ENCODE measurements around the gene XYLT1.
"Not testable (repeated sequence)": the region's sequence is repeated elsewhere in the genome, so short reads cannot be mapped to it uniquely, and the experiment has no call there.

Gene XYLT1

GRCh38 chr16:17510567-17510966 is 39.8 kb upstream of the XYLT1 start:
- no peaks in the 10 kb centered on the region for H3K36me3 ChIP-seq (ENCODE audit: control insufficient read depth in 1 of 2, insufficient read depth in 2 of 2, low read depth in 1 of 2, low read length in 2 of 2)
- H3K14ac ChIP-seq (ENCODE audit: low read length in 2 of 2): no peak overlapping the region
- no peak overlapping the region for H3K4ac ChIP-seq (ENCODE audit: low read depth in 1 of 2, low read length in 2 of 2)
- DNase-seq: no peak
- no peak overlapping the region for H2BK5ac ChIP-seq (ENCODE audit: low read depth, low read length, poor library complexity, severe bottlenecking)
- H2AK5ac ChIP-seq (ENCODE audit: low read length, severe bottlenecking): no peak overlapping the region
- peak overlapping the region; percentile 8 for H3K9ac ChIP-seq (ENCODE audit: low read length)
- 83% methylated on average over 3 of the region's 3 CpGs for WGBS
- H3K27me3 ChIP-seq (ENCODE audit: control insufficient read depth in 1 of 2, insufficient read depth in 1 of 2, low read length in 2 of 2): no peaks in the 10 kb centered on the region
- H4K91ac ChIP-seq (ENCODE audit: low read length): no peak overlapping the region
- H3K27ac ChIP-seq (ENCODE audit: low read length, poor library complexity, severe bottlenecking): no peak overlapping the region
- no peaks in the 10 kb centered on the region for H3K4me1 ChIP-seq (ENCODE audit: control insufficient read depth, insufficient read depth, low read depth, low read length)
- H2AFZ ChIP-seq (ENCODE audit: low read depth, low read length): no peak overlapping the region
- H3K23ac ChIP-seq (ENCODE audit: low read length in 2 of 2): no peak overlapping the region
- H3K4me3 ChIP-seq (ENCODE audit: insufficient read depth in 1 of 2, low read depth in 1 of 2, low read length in 2 of 2): no peak overlapping the region
- H2BK15ac ChIP-seq (ENCODE audit: low read depth, poor library complexity, severe bottlenecking): no peak overlapping the region
- no peak overlapping the region for H3K4me2 ChIP-seq (ENCODE audit: low read length, poor library complexity, severe bottlenecking)
- peaks cover 10% of the 10 kb centered on the region for H3K9me3 ChIP-seq (ENCODE audit: control insufficient read depth, low read length)
- H2BK12ac ChIP-seq (ENCODE audit: low read length in 2 of 2): no peak overlapping the region
- no peak overlapping the region for H4K8ac ChIP-seq (ENCODE audit: low read length)
- H2BK120ac ChIP-seq (ENCODE audit: low read depth, low read length): no peak overlapping the region
- H3K18ac ChIP-seq (ENCODE audit: low read depth in 1 of 2, low read length in 2 of 2): no peak overlapping the region
- no peaks in the 10 kb centered on the region for H3K79me1 ChIP-seq (replicated peaks; ENCODE audit: low read length, poor library complexity, severe bottlenecking)

- Histone ChIP-seq H3K23ac (ENCODE audit: low read length in 2 of 2) (no peak overlapping the region), H3K79me1 (replicated peaks; ENCODE audit: low read length, poor library complexity, severe bottlenecking) (no peaks in the 10 kb centered on the region), H3K4me3 (ENCODE audit: insufficient read depth in 1 of 2, low read depth in 1 of 2, low read length in 2 of 2) (no peak overlapping the region), H4K8ac (ENCODE audit: low read length) (no peak overlapping the region), H2BK5ac (ENCODE audit: low read depth, low read length, poor library complexity, severe bottlenecking) (no peak overlapping the region), H3K9ac (ENCODE audit: low read length) (no peak overlapping the region), H3K14ac (ENCODE audit: low read length in 2 of 2) (no peak overlapping the region), H3K36me3 (ENCODE audit: control insufficient read depth in 1 of 2, insufficient read depth in 2 of 2, low read depth in 1 of 2, low read length in 2 of 2) (no peaks in the 10 kb centered on the region), H2BK15ac (ENCODE audit: low read depth, poor library complexity, severe bottlenecking) (no peak overlapping the region), H3K9me3 (ENCODE audit: control insufficient read depth, low read length) (peaks cover 10% of the 10 kb centered on the region), H2BK12ac (ENCODE audit: low read length in 2 of 2) (no peak overlapping the region), H4K91ac (ENCODE audit: low read length) (no peak overlapping the region), H3K27ac (ENCODE audit: low read length, poor library complexity, severe bottlenecking) (no peak overlapping the region), H3K4me1 (ENCODE audit: control insufficient read depth, insufficient read depth, low read depth, low read length) (no peaks in the 10 kb centered on the region), H3K4ac (ENCODE audit: low read depth in 1 of 2, low read length in 2 of 2) (no peak overlapping the region), H2BK120ac (ENCODE audit: low read depth, low read length) (no peak overlapping the region), H2AFZ (ENCODE audit: low read depth, low read length) (no peak overlapping the region), H3K4me2 (ENCODE audit: low read length, poor library complexity, severe bottlenecking) (no peak overlapping the region), H3K18ac (ENCODE audit: low read depth in 1 of 2, low read length in 2 of 2) (no peak overlapping the region), H2AK5ac (ENCODE audit: low read length, severe bottlenecking) (no peak overlapping the region), H3K27me3 (ENCODE audit: control insufficient read depth in 1 of 2, insufficient read depth in 1 of 2, low read length in 2 of 2) (peaks cover 0 to 2% of the 10 kb centered on the region in 2 experiments)
- 67% methylated on average over 3 of the region's 3 CpGs for WGBS
- no peak for DNase-seq
These were observed 38.4 kb upstream of the XYLT1 start for GRCh38 chr16:17509194-17509593.

GRCh38 chr16:17508303-17508702 is 37.5 kb upstream of the XYLT1 start:
- H3K27me3 ChIP-seq (ENCODE audit: control insufficient read depth in 1 of 2, insufficient read depth in 1 of 2, low read length in 2 of 2): peaks cover 0 to 4% of the 10 kb centered on the region in 2 experiments
- no peak for DNase-seq
- WGBS: 70% methylated on average over 8 of the region's 9 CpGs
- H3K18ac ChIP-seq (ENCODE audit: low read depth in 1 of 2, low read length in 2 of 2): no peak overlapping the region
- no peaks in the 10 kb centered on the region for H3K36me3 ChIP-seq (ENCODE audit: control insufficient read depth in 1 of 2, insufficient read depth in 2 of 2, low read depth in 1 of 2, low read length in 2 of 2)
- H3K9me3 ChIP-seq (ENCODE audit: control insufficient read depth, low read length): peaks cover 10% of the 10 kb centered on the region
- H2AK5ac ChIP-seq (ENCODE audit: low read length, severe bottlenecking): no peak overlapping the region
- H3K9ac ChIP-seq (ENCODE audit: low read length): no peak overlapping the region
- H4K91ac ChIP-seq (ENCODE audit: low read length): no peak overlapping the region
- H3K4ac ChIP-seq (ENCODE audit: low read depth in 1 of 2, low read length in 2 of 2): no peak overlapping the region
- no peak overlapping the region for H4K8ac ChIP-seq (ENCODE audit: low read length)
- no peaks in the 10 kb centered on the region for H3K4me1 ChIP-seq (ENCODE audit: control insufficient read depth, insufficient read depth, low read depth, low read length)
- H2BK5ac ChIP-seq (ENCODE audit: low read depth, low read length, poor library complexity, severe bottlenecking): no peak overlapping the region
- no peak overlapping the region for H2BK12ac ChIP-seq (ENCODE audit: low read length in 2 of 2)
- H3K27ac ChIP-seq (ENCODE audit: low read length, poor library complexity, severe bottlenecking): no peak overlapping the region
- no peak overlapping the region for H2BK120ac ChIP-seq (ENCODE audit: low read depth, low read length)
- no peak overlapping the region for H2BK15ac ChIP-seq (ENCODE audit: low read depth, poor library complexity, severe bottlenecking)
- H3K14ac ChIP-seq (ENCODE audit: low read length in 2 of 2): no peak overlapping the region
- H3K23ac ChIP-seq (ENCODE audit: low read length in 2 of 2): no peak overlapping the region
- no peak overlapping the region for H3K4me2 ChIP-seq (ENCODE audit: low read length, poor library complexity, severe bottlenecking)
- H2AFZ ChIP-seq (ENCODE audit: low read depth, low read length): no peak overlapping the region
- H3K4me3 ChIP-seq (ENCODE audit: insufficient read depth in 1 of 2, low read depth in 1 of 2, low read length in 2 of 2): no peak overlapping the region
- H3K79me1 ChIP-seq (replicated peaks; ENCODE audit: low read length, poor library complexity, severe bottlenecking): no peaks in the 10 kb centered on the region

- H3K79me1 ChIP-seq (replicated peaks; ENCODE audit: low read length, poor library complexity, severe bottlenecking); H2AFZ ChIP-seq (ENCODE audit: low read depth, low read length); H3K4me2 ChIP-seq (ENCODE audit: low read length, poor library complexity, severe bottlenecking); H3K4me1 ChIP-seq (ENCODE audit: control insufficient read depth, insufficient read depth, low read depth, low read length); DNase-seq; H4K8ac ChIP-seq (ENCODE audit: low read length); H3K36me3 ChIP-seq (ENCODE audit: control insufficient read depth in 1 of 2, insufficient read depth in 2 of 2, low read depth in 1 of 2, low read length in 2 of 2); H3K18ac ChIP-seq (ENCODE audit: low read depth in 1 of 2, low read length in 2 of 2); H3K14ac ChIP-seq (ENCODE audit: low read length in 2 of 2); H3K4ac ChIP-seq (ENCODE audit: low read depth in 1 of 2, low read length in 2 of 2); H3K9ac ChIP-seq (ENCODE audit: low read length); H3K27me3 ChIP-seq (ENCODE audit: control insufficient read depth in 1 of 2, insufficient read depth in 1 of 2, low read length in 2 of 2); H2BK15ac ChIP-seq (ENCODE audit: low read depth, poor library complexity, severe bottlenecking); H3K27ac ChIP-seq (ENCODE audit: low read length, poor library complexity, severe bottlenecking); H2BK120ac ChIP-seq (ENCODE audit: low read depth, low read length); H2BK5ac ChIP-seq (ENCODE audit: low read depth, low read length, poor library complexity, severe bottlenecking); H3K23ac ChIP-seq (ENCODE audit: low read length in 2 of 2); H4K91ac ChIP-seq (ENCODE audit: low read length); H2AK5ac ChIP-seq (ENCODE audit: low read length, severe bottlenecking); H2BK12ac ChIP-seq (ENCODE audit: low read length in 2 of 2); H3K4me3 ChIP-seq (ENCODE audit: insufficient read depth in 1 of 2, low read depth in 1 of 2, low read length in 2 of 2): not testable (repeated sequence)
- 58% methylated on average over 7 of the region's 8 CpGs for WGBS
- peaks cover 10% of the 10 kb centered on the region for H3K9me3 ChIP-seq (ENCODE audit: control insufficient read depth, low read length)
These were observed 36.8 kb upstream of the XYLT1 start for GRCh38 chr16:17507516-17507915.

Data from mesenchymal stem cell (in vitro differentiated cells and primary cell).